Measurements from ENCODE around the gene FOSB. TPM values are rescaled to one million over a fixed set of nuclear protein-coding genes. Genes with fewer than 3 reads are reported as not detected.

The FOSB gene
- total and polyA plus RNA-seq, 9 of the 15 experiments (the other 6 are each of a cell fraction or from before 2014, with no cell fraction given) = 0.11 to 2.7 (median 0.73) TPM

DNA sequence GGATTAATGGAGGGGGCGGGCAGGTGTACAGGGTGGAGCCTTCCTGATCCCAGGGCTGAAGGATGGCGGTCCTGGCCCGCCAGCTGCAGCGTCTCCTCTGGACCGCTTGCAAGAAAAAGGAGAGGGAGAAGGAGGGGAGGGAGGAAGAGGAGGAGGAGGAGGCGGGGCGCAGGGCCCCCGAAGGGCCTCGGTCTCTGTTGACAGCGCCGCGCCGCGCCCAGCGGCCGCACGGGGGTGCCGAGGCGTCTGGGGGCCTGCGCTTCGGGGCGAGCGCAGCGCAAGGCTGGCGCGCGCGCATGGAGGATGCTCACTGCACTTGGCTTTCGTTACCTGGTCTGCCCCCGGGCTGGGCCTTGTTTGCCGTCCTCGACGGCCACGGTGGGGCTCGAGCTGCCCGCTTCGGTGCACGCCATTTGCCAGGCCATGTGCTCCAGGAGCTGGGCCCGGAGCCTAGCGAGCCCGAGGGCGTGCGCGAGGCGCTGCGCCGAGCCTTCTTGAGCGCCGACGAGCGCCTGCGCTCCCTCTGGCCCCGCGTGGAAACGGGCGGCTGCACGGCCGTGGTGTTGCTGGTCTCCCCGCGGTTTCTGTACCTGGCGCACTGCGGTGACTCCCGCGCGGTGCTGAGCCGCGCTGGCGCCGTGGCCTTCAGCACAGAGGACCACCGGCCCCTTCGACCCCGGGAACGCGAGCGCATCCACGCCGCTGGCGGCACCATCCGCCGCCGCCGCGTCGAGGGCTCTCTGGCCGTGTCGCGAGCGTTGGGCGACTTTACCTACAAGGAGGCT lies 30.8 kb downstream of the FOSB start, which contains the start of gene PPM1N (continued):
- TF ChIP-seq SREBF1 (IDR thresholded peaks at IDR 0.05; ENCODE audit: borderline replicate concordance, low read depth, low read length) (no peak), CTBP1 (IDR thresholded peaks at IDR 0.05; ENCODE audit: borderline replicate concordance) (no peak), ZNF444 (CRISPR knock-in tag; IDR thresholded peaks at IDR 0.05) (no peak), FOXM1 (IDR thresholded peaks at IDR 0.05; ENCODE audit: low read depth) (no peak), FOXM1 (CRISPR knock-in tag; IDR thresholded peaks at IDR 0.05; ENCODE audit: low read depth) (0 out of 2 replicates have a peak, but pooled peaks have one; percentile 53), EGR1 (conservative IDR thresholded peaks at IDR 0.05) (0 out of 2 replicates have a peak, but pooled peaks have one; percentile 12), HNRNPL (IDR thresholded peaks at IDR 0.05; ENCODE audit: low read depth, low read length) (0 out of 2 replicates have a peak, but pooled peaks have one; percentile 44), NRF1 (conservative IDR thresholded peaks at IDR 0.05 in 1 of 2, IDR thresholded peaks at IDR 0.05 in 1 of 2) (peak; percentile 66 to 72)
- TF ChIP-seq, protein P1, sequence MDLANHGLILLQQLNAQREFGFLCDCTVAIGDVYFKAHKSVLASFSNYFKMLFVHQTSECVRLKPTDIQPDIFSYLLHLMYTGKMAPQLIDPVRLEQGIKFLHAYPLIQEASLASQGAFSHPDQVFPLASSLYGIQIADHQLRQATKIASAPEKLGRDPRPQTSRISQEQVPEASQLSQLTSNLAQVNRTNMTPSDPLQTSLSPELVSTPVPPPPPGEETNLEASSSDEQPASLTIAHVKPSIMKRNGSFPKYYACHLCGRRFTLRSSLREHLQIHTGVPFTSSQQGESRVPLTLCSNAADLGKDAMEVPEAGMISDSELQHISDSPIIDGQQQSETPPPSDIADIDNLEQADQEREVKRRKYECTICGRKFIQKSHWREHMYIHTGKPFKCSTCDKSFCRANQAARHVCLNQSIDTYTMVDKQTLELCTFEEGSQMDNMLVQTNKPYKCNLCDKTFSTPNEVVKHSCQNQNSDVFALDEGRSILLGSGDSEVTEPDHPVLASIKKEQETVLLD (IDR thresholded peaks at IDR 0.05) = no peak
- TF ChIP-seq, protein P2, sequence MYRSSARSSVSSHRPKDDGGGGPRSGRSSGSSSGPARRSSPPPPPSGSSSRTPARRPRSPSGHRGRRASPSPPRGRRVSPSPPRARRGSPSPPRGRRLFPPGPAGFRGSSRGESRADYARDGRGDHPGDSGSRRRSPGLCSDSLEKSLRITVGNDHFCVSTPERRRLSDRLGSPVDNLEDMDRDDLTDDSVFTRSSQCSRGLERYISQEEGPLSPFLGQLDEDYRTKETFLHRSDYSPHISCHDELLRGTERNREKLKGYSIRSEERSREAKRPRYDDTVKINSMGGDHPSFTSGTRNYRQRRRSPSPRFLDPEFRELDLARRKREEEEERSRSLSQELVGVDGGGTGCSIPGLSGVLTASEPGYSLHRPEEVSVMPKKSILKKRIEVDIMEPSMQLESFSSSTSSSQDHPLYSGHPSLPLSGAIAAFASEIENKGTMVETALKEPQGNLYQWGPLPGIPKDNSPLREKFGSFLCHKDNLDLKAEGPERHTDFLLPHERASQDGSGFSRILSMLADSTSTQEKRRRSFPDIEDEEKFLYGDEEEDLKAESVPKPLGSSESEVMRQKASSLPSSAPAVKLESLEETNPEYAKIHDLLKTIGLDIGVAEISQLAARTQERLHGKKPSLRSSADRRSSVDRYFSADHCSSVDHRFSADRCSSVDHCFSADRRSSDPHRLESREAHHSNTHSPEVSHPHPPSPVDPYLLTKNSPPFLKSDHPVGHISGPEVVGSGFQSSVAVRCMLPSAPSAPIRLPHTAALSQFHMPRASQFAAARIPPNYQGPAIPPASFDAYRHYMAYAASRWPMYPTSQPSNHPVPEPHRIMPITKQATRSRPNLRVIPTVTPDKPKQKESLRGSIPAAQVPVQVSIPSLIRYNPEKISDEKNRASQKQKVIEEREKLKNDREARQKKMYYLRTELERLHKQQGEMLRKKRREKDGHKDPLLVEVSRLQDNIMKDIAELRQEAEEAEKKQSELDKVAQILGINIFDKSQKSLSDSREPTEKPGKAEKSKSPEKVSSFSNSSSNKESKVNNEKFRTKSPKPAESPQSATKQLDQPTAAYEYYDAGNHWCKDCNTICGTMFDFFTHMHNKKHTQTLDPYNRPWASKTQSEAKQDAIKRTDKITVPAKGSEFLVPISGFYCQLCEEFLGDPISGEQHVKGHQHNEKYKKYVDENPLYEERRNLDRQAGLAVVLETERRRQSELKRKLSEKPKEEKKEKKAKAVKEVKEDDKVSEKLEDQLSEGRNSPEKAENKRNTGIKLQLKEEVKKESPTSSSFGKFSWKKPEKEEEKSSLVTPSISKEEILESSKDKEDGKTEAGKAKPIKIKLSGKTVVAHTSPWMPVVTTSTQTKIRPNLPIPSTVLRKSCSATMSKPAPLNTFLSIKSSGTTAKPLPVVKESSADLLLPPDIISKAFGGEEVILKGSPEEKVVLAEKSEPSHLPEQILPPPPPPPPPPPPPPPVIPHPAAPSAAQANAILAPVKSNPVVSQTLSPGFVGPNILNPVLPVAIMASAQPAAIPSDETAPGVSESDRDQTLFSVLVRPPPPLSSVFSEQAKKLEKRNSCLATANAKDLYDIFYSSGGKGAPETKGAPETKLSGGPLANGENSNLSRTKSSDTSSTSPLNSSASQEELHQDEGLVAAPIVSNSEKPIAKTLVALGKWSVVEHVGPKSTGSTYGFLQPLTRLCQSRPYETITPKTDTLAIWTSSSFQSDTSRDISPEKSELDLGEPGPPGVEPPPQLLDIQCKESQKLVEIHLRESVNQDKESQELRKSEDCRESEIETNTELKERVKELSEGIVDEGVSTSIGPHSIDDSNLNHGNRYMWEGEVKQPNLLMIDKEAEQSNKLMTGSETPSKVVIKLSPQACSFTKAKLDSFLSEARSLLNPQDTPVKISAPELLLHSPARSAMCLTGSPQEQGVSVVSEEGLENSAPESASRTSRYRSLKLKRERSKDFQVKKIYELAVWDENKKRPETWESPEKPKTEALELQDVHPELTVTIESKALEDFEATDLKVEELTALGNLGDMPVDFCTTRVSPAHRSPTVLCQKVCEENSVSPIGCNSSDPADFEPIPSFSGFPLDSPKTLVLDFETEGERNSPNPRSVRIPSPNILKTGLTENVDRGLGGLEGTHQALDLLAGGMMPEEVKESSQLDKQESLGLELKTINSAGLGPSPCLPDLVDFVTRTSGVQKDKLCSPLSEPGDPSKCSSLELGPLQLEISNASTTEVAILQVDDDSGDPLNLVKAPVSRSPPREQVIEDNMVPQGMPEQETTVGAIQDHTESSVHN (IDR thresholded peaks at IDR 0.05; ENCODE audit: borderline replicate concordance in 1 of 2, low read depth in 1 of 2) = no peak
